Rectal smooth muscle tissue (tissue), 1 donor: ENCODE measurements around the gene EXOSC6.
"Not testable (repeated sequence)": the region's sequence is repeated elsewhere in the genome, so short reads cannot be mapped to it uniquely, and the experiment has no call there.

Experiments
- H3K27ac ChIP-seq: one replicate; pipeline ENCODE4 v1.7.0; 2013; ENCODE audit warnings: low read depth, low read length, inconsistent platforms
- H3K27me3 ChIP-seq: one replicate; pipeline ENCODE4 v1.7.0; 2013; ENCODE audit warnings: low read length; ENCODE audit not compliant: control insufficient read depth, insufficient read depth
- H3K36me3 ChIP-seq: one replicate; pipeline ENCODE4 v1.7.0; 2013; ENCODE audit warnings: low read length; ENCODE audit not compliant: control insufficient read depth, insufficient read depth
- H3K4me1 ChIP-seq: one replicate; pipeline ENCODE4 v1.7.0; 2013; ENCODE audit warnings: low read length; ENCODE audit not compliant: control insufficient read depth, insufficient read depth
- H3K4me3 ChIP-seq: one replicate; pipeline ENCODE4 v1.7.0; 2013; ENCODE audit warnings: low read length
- H3K9ac ChIP-seq: one replicate; pipeline ENCODE4 v1.7.0; 2013; ENCODE audit warnings: low read length

EXOSC6 gene

DNA sequence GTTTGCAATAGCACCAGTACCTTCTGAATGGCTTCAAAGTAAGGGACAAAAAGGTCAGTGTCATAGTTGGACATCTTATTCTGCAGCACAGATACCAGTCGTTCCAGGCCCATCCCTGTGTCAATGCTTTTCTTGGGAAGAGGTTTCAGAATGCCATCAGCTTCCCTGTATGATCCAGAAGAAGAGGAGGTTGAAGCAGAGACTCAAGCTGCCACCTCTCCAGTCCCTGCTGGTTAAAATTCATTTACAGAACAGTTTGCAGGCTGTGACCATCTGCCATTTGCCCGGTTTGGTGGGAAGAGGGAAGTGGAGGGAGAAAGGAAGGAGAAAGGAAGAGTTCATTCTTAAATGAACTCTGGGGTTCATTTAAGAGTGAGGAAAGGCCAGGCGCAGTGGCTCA, 18.4 kb upstream of the EXOSC6 start:
- Histone ChIP-seq H3K9ac (no peak overlapping the region), H3K36me3 (peaks cover 33% of the 10 kb centered on the region), H3K4me1 (no peaks in the 10 kb centered on the region), H3K4me3 (no peak overlapping the region), H3K27me3 (no peaks in the 10 kb centered on the region), H3K27ac (no peak overlapping the region)

DNA sequence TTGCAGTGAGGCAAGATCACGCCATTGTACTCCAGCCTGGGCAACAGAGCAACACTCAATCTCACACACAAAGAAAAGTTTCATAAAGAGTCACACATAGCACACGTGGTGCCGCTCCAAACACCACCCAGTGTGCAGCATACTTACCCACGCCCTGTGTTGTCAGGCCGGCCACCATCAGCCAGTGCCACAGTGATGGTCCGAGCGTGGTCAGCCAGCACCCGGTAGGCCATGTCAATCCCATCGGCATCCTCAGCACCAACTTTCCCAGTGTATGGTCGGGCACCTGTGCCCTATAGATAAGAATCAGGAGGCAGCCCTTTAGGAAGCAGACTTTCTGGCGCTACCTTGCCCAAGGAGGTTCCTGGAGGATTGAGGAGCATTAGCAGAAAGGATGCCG, 17.7 kb upstream of the EXOSC6 start:
- H3K36me3 ChIP-seq = peaks cover 37% of the 10 kb centered on the region
- no peak overlapping the region for H3K4me3 ChIP-seq
- H3K4me1 ChIP-seq = no peaks in the 10 kb centered on the region
- H3K9ac ChIP-seq = no peak overlapping the region
- no peak overlapping the region for H3K27ac ChIP-seq
- H3K27me3 ChIP-seq = no peaks in the 10 kb centered on the region

DNA sequence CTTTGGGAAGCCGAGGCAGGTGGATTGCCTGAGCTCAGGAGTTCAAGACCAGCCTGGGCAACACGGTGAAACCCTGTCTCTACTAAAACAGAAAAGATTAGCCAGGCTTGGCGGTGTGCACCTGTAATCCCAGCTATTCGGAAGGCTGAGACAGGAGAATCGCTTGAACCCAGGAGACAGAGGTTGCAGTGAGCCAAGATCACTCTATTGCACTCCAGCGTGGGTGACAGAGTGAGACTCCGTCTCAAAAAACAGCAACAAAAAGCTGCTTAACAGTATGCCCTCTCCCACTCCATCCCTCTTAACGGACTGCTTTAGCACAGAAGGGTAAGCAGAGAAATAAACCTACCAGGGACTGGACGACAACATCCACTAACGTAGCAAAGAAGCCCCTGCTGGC, 16.2 kb upstream of the EXOSC6 start:
- not testable (repeated sequence) for H3K4me3 ChIP-seq, H3K27ac ChIP-seq, H3K4me1 ChIP-seq, H3K27me3 ChIP-seq, H3K9ac ChIP-seq
- H3K36me3 ChIP-seq = peaks cover 37% of the 10 kb centered on the region

DNA sequence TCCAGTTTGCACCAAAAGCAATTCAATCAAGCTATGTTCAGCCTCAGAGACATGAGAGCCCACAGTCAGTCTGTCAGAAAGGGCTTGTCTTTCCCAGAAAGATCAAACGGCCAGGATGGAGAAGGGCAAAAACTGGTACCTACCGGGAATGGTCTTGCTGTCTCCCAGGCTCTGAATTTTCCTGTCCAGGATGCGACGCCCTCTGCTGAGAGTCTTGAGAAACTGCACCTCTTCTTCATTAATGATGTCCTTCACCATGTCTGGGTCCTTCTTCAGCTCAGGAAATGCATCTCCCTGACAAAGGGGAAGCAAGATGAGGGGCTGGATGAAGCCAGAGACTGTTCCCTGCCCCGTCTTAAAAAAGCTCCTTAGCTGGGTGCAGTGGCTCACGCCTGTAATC, 15.8 kb upstream of the EXOSC6 start:
- no peak overlapping the region for H3K27ac ChIP-seq
- no peak overlapping the region for H3K9ac ChIP-seq
- H3K4me3 ChIP-seq = no peak overlapping the region
- H3K36me3 ChIP-seq = peaks cover 37% of the 10 kb centered on the region
- no peaks in the 10 kb centered on the region for H3K27me3 ChIP-seq
- H3K4me1 ChIP-seq = no peaks in the 10 kb centered on the region

DNA sequence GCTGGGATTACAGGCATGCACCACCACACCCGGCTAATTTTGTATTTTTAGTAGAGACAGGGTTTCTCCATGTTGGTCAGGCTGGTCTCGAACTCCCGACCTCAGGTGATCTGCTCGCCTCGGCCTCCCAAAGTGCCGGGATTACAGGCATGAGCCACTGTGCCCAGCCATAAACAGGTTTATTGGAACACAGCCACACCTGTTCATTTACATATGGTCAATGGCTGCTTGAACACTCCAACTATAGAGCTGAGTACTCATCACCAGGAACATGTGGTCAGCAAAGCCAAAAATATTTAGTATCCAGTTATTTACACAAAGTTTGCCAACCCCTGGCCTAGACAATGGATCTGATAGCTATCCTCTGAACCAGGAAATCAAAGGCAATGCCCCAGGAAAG, 8.2 kb upstream of the EXOSC6 start:
- H3K9ac ChIP-seq, H3K27ac ChIP-seq, H3K4me3 ChIP-seq, H3K4me1 ChIP-seq, H3K27me3 ChIP-seq: not testable (repeated sequence)
- peaks cover 43% of the 10 kb centered on the region for H3K36me3 ChIP-seq

DNA sequence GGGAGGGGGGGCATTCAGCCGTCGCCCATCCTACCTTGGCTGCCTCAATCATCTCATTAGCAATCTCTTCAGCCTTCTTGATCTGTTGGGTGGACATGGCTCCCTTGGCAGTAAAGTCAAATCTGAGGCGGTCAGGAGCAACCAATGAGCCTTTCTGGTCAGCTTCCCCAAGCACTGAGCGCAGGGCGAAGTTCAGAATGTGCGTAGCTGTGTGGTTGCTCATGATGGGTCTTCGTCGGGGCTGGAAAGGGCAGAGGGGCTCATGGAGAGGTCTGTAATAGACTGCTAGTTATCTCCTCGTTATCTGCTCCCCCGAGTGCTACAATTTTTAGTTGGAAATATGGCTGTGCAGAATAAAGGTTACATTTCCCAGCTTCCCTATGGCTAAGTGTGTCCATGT, 7.2 kb upstream of the EXOSC6 start:
- Histone ChIP-seq H3K4me1 (no peaks in the 10 kb centered on the region), H3K27me3 (no peaks in the 10 kb centered on the region), H3K9ac (no peak overlapping the region), H3K27ac (no peak overlapping the region), H3K4me3 (no peak overlapping the region), H3K36me3 (peaks cover 44% of the 10 kb centered on the region)

DNA sequence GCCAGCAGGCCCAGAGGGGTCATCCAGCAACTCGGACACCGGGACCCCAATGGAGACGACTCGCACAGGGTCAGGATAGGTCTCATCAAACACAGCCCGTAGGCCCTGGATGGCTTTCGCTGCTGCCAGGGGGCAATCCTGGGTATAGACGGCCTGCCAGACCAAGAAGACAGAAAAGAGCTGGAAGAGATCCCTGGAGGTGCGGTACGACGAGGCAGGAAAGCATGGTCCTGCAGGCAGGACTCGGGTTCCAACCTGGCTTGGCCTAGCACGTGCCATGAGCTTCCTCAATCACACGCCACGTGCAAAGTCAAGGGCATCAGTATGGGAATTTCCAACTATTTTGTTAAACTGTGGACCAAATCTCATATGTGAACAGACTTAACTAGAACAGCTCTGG, 6.3 kb upstream of the EXOSC6 start:
- no peaks in the 10 kb centered on the region for H3K4me1 ChIP-seq
- H3K27ac ChIP-seq = no peak overlapping the region
- H3K9ac ChIP-seq = no peak overlapping the region
- peaks cover 50% of the 10 kb centered on the region for H3K36me3 ChIP-seq
- no peaks in the 10 kb centered on the region for H3K27me3 ChIP-seq
- no peak overlapping the region for H3K4me3 ChIP-seq

DNA sequence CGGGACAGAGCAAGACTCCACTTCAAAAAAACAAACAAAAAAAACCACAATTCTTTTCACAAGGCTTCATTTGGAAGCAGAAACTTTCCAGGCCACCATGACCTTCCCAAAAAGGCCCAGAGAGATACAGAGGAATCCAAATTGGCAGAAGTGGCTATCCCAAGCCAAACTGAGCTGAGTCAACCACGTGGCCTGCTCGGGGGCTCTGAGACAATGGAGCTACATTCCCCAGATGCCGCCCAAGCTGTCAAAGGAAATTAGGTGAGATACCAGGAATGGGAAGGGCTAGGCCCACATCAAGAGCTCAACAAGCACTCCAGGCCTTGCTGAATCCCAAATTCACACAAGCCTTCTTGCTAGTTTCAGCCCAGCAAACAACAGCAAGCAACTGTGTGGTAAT, 5.7 kb upstream of the EXOSC6 start:
- no peak overlapping the region for H3K27ac ChIP-seq
- no peaks in the 10 kb centered on the region for H3K27me3 ChIP-seq
- no peak overlapping the region for H3K9ac ChIP-seq
- no peak overlapping the region for H3K4me3 ChIP-seq
- H3K36me3 ChIP-seq = peaks cover 54% of the 10 kb centered on the region
- no peaks in the 10 kb centered on the region for H3K4me1 ChIP-seq

DNA sequence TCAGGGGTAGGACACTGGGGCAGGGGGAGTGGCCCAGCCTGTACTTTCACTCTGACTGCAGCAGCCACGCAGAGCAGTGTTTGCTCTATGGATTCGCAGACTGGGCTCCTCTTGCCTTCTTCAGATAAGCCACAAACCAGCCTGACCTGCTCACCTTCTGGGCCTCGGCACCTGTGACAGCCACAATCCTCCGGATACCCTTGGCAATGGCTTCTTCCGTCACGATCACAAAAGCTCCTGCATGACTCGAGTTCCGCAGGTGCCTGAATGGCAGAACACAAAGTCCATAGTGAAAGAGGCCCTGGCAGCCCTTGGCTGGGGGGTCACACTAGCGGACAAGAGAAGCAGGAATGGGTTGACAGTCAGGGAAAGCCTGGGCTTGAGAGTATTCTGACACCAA, 3.8 kb upstream of the EXOSC6 start:
- H3K27me3 ChIP-seq = no peaks in the 10 kb centered on the region
- no peak overlapping the region for H3K9ac ChIP-seq
- H3K4me3 ChIP-seq = no peak overlapping the region
- H3K36me3 ChIP-seq = peaks cover 45% of the 10 kb centered on the region
- H3K27ac ChIP-seq = no peak overlapping the region
- no peaks in the 10 kb centered on the region for H3K4me1 ChIP-seq

DNA sequence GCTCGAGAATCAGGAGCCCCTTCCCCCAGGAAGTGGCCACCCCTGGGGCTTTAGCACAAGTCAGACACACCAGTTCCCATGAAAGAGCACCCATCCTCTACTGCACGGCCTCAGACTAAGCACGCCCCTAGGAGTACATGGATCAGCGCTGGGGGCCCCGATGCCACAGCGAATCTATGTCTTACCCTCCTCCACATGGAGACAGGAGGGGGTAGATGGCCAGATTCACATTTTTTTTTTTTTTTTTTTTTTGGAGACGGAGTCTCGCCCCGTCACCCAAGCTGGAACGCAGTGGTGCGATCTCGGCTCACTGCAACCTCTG, 3.2 kb upstream of the EXOSC6 start:
- no peaks in the 10 kb centered on the region for H3K27me3 ChIP-seq
- no peaks in the 10 kb centered on the region for H3K4me1 ChIP-seq
- H3K27ac ChIP-seq = no peak overlapping the region
- no peak overlapping the region for H3K9ac ChIP-seq
- H3K36me3 ChIP-seq = peaks cover 40% of the 10 kb centered on the region
- no peak overlapping the region for H3K4me3 ChIP-seq

DNA sequence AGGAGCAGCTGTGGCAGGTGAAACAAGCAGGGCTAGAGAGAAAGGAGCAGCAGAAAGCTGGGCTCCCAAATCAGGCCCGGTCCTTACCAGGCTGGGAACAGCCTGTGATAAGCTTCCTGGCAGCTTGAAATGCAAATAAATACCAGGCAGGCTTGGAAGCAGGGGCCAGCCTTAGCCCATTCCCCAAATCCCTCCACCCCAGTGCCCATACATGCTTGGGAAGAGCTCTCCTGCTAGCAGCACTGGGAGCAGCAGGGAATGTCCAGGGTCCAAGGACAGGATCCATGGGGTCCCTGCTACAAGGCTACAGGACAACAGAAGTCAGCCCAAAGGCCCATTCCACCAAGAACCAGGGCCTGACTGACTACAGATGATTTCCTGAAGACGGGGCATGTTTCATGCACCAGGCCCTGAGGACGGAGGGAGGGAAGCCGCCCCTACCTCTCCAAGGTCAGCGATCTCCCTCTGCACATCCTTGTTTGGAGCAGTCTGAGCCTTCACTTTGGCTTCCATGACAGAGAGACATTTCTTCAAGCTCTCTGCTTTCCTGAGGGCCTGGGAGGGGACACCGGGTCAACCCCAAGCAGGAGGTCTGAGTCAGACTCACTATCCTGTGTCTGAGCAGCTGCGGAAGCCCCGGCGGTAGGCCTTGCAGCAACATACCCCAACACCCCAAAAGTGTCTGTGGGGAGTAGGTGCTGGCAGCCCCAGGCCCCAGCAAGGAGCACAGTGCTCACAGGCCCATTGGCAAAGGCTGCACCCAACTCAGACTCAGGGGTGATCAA, 2.6 kb upstream of the EXOSC6 start:
- H3K27me3 ChIP-seq = no peaks in the 10 kb centered on the region
- no peak overlapping the region for H3K27ac ChIP-seq
- peaks cover 39% of the 10 kb centered on the region for H3K36me3 ChIP-seq
- peaks cover 2% of the 10 kb centered on the region for H3K4me1 ChIP-seq
- no peak overlapping the region for H3K4me3 ChIP-seq
- H3K9ac ChIP-seq = no peak overlapping the region

DNA sequence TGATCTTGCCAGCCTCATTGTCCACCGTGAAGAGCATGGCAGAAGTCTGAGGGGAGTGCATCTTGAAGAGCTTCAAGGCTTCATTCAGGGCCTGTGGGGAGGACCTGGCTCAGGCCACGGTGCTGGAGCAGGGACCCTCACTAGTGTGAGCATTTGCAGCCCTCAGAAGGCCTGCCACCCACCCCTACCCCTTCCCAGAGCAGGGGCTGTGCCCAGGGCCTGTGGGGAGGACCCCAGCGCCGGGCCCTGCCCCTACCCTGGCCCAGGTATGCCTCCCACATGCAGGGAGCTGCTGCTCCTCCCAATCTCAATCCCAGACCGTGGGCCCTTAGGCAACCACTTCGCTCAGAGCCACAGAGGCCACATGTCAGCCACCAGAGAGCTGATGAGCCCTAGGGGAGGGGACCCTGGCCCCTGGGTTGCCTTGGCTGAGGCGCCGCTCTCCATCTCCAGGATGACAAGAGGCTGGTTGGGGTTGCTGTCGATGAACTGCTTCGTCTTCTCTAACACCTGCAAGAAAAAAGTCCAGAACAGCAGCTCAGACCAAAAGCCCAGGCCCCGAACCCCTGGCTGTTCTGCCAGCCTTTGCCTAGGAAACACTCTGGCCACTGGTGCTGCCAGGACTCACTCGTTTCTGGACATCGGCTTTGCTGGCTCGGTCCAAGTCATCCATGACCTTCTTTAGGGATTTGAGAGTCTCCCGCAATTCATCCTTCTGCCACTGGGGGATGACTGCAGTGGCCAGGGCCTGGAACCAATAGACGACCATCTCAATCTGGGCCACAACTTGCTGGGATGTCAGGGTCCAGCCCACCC, 1.8 kb upstream of the EXOSC6 start:
- Histone ChIP-seq H3K36me3 (peaks cover 32% of the 10 kb centered on the region), H3K4me3 (no peak overlapping the region), H3K27me3 (no peaks in the 10 kb centered on the region), H3K4me1 (peaks cover 3% of the 10 kb centered on the region), H3K27ac (no peak overlapping the region), H3K9ac (no peak overlapping the region)
